GM12801 (cell line): Measurements from ENCODE around the gene PTPN14.

Experiments used
- CTCF ChIP-seq: IDR thresholded peaks from one replicate; pipeline ENCODE4 v1.5.1; 2011; ENCODE audit warnings: control low read depth; ENCODE audit not compliant: insufficient read length; ENCODE audit errors: extremely low read depth

The PTPN14 gene

DNA sequence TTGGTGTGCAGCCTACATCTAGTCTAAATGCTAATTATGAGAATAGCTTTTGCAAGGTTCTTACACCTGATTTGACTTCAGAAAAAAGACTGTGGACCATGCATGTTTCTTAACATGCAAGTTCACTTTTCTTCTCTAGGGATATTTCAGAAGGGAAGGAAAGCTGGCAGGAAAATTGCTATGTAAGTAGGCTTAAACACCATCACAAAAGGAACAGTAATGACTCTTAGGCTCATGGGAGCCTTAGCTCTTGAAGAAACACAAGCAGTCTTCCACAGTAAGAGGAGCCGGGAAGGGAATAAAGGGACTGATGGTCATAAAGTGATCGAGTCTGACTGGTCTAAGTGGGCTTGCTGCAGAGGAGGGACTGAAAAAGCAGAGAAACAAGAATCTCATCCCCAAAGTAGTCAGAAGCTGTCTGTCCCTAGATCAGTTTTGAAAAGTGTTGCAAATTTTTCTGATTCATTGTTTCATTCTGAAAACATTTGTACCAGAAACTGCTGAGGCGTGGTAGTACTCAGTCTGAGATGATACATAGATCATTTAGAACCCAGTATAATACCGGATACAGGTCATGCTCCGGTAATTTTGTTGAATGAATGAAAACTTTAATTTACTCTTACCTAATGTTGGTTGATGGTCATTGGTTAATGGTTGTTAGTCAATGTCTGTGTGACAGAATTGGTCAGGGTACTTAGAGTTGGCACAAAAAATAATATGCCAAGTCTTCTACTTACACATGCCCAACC is 229.5 kb downstream of the PTPN14 start:
- no peak for TF ChIP-seq CTCF

GRCh38 chr1:214319938-214320337 is 231.5 kb downstream of the PTPN14 start:
- TF ChIP-seq CTCF: no peak

DNA sequence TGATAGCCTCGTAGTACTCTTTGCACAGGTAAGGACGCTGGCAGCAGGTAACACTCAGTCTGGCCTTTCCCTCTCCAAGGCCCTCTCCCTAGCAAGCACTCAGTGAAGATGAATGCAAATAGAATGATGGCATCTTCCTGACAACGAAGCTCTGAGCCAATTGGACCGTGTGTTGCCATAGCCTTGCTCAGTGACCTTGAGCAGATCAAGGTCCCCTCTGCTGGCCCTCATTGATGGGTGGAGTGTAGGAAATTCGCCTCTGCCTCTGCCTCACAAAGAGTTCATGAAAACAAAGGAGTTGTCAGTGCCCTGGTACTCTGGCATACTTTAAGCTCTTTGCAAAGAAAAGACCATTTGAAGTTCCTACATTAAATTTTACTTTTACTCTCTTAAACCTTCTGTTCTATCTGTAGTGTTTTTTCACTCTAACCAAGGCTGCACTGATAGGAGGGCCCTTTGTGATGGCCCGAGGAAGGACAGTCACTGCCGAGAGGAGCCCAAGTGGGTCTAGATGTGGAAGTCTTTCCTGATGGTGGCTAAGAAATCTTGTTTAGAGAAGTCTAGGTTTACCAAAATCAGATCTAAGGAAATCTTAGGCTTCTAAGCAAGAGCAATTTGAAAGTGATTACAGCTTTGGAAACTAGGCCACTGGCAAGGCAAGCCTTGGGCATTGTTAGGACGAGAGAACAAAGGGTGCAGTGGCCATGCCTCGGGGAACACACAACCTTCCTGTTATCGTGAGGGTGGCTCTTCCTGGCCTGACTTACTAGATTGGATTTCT is 232.3 kb downstream of the PTPN14 start:
- TF ChIP-seq CTCF: no peak

DNA sequence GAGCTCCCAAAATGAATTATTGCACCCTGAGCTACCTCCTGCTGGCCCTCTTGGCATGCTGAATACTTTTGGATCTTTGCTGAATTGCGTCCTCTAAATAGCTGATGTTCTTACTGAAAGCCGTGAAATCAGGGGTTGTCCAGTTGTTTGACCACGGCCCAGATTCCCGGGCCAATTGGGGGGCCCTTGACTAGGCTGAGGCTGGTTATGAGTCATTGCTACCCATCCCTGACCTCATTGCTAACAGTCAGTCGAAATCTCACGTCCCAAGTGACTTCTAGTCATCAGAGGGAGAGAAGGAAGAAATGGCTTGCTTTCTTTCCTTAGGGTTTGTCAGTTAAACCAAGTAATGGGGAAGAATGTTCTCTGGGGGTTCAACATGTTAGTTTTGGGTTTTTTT is 233.0 kb downstream of the PTPN14 start:
- no peak for TF ChIP-seq CTCF

DNA sequence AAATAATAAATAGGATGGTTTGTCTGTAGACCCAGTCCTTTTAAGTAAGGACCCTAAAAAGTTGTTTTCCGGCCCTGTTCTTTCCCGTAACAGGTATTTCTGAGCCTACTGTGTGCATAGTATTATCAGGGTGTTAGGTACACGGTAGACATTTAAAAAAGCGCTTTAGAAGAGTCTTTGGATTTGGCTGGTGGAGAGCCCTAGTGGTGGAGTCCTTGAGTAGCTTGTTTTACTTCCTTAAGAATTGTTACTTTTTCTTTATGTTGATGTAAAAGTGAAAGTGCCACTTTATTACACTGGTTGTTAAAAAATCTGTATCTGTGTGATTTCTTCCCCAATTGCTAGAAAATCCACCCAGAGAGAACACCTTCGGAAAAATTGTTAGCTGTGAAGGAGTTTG is 233.7 kb downstream of the PTPN14 start:
- no peak for TF ChIP-seq CTCF

DNA sequence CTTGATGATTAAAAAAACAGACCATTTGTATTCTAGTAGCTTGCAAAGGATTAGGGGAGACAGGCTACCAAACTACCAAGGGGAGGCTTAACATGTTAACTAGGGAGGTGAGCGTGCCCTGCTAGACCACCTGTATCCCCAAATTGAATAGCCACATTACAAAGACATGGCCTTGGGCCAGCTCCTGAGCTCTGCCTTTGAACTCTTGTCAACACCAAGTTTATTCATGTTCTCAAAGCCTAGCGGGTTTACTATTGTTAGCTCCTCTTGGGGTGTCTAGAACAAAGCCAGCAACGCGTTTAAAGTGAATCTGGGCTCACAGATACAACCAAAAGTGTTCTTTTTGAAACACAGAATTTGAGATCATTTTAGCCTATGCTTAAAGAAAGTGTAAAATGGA is 234.1 kb downstream of the PTPN14 start:
- no peak for TF ChIP-seq CTCF

DNA sequence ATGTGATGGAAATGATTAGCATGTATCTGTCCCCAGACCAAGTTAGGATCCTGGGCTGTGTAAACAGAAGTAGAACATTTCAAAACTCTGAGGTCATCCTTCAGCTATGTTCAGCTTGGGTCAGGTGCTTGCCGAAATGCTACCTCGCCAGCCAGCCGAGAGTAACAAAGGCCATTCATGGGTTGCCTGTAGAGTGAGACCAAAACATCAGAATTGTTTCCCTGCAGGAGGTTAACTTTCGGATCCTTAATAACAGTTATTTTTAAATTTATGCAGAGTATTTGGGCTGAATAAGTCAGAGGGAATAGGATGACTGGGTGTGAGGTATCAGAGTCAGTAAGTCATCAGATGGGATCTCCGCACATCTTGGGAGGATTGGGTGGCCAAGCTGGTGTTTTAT is 234.8 kb downstream of the PTPN14 start:
- TF ChIP-seq CTCF: no peak
